ENCODE results near the gene SLC29A2.

SLC29A2 gene

GRCh38 chr11:66338276-66339161, 33.0 kb downstream of the SLC29A2 start:
- POLR2A ChIA-PET, result interaction anchor here (1.0 kb wide), 1 partner anchor 9 kb away, joined by 3 read pairs; the partner anchor contains the start of gene B4GAT1
- DNase-seq (ENCODE audit: extremely low spot score), result no peak
- CTCF ChIA-PET, result interaction anchor here (1.2 to 1.3 kb wide), 2 partner anchors 27 kb away, joined by 3 to 5 read pairs; no protein-coding TSS in a partner anchor
- TF ChIP-seq SUZ12 (IDR thresholded peaks at IDR 0.05) (no peak), HDGF (IDR thresholded peaks at IDR 0.05; ENCODE audit: borderline replicate concordance) (no peak), NFRKB (IDR thresholded peaks at IDR 0.05) (no peak), LEF1 (IDR thresholded peaks at IDR 0.05; ENCODE audit: borderline replicate concordance) (no peak), ZNF384 (IDR thresholded peaks at IDR 0.05) (no peak), FOXK2 (IDR thresholded peaks at IDR 0.05) (no peak), FOXM1 (IDR thresholded peaks at IDR 0.05; ENCODE audit: borderline replicate concordance) (no peak), CTBP1 (IDR thresholded peaks at IDR 0.05; ENCODE audit: borderline replicate concordance) (no peak), L3MBTL2 (conservative IDR thresholded peaks at IDR 0.05) (no peak), BHLHE40 (IDR thresholded peaks at IDR 0.05; ENCODE audit: borderline replicate concordance) (no peak), PKNOX1 (IDR thresholded peaks at IDR 0.05) (no peak), SP1 (IDR thresholded peaks at IDR 0.05) (no peak), FOXA1 (IDR thresholded peaks at IDR 0.05) (no peak), ARNT (IDR thresholded peaks at IDR 0.05) (no peak), ELF4 (IDR thresholded peaks at IDR 0.05) (no peak)

- TF ChIP-seq LEF1 (IDR thresholded peaks at IDR 0.05; ENCODE audit: borderline replicate concordance), result no peak
- TF ChIP-seq FOXM1 (IDR thresholded peaks at IDR 0.05; ENCODE audit: borderline replicate concordance), result no peak
- no peak for TF ChIP-seq BHLHE40 (IDR thresholded peaks at IDR 0.05; ENCODE audit: borderline replicate concordance)
- no peak for TF ChIP-seq ELF4 (IDR thresholded peaks at IDR 0.05)
- no peak for TF ChIP-seq HDGF (IDR thresholded peaks at IDR 0.05; ENCODE audit: borderline replicate concordance)
- no peak for TF ChIP-seq FOXA1 (IDR thresholded peaks at IDR 0.05)
- TF ChIP-seq TARDBP (IDR thresholded peaks at IDR 0.05), result no peak
- no peak for TF ChIP-seq NFRKB (IDR thresholded peaks at IDR 0.05)
- no peak for TF ChIP-seq CTBP1 (IDR thresholded peaks at IDR 0.05; ENCODE audit: borderline replicate concordance)
- no peak for TF ChIP-seq SP1 (IDR thresholded peaks at IDR 0.05)
- TF ChIP-seq L3MBTL2 (conservative IDR thresholded peaks at IDR 0.05), result no peak
- TF ChIP-seq ARNT (IDR thresholded peaks at IDR 0.05), result no peak
- DNase-seq (ENCODE audit: extremely low spot score), result no peak
- ChIA-PET POLR2A (interaction anchor here (1.0 kb wide), 1 partner anchor 10 kb away, joined by 3 read pairs; the partner anchor contains the start of gene B4GAT1), CTCF (interaction anchor here (1.3 kb wide), 1 partner anchor 26 kb away, joined by 5 read pairs; no protein-coding TSS in a partner anchor)
Measured at GRCh38 chr11:66337103-66337899, 34.3 kb downstream of the SLC29A2 start.

- TF ChIP-seq NFRKB (IDR thresholded peaks at IDR 0.05) (no peak), PKNOX1 (IDR thresholded peaks at IDR 0.05) (no peak), LEF1 (IDR thresholded peaks at IDR 0.05; ENCODE audit: borderline replicate concordance) (no peak), TARDBP (IDR thresholded peaks at IDR 0.05) (no peak), HDGF (IDR thresholded peaks at IDR 0.05; ENCODE audit: borderline replicate concordance) (no peak), SUZ12 (IDR thresholded peaks at IDR 0.05) (no peak), CTBP1 (IDR thresholded peaks at IDR 0.05; ENCODE audit: borderline replicate concordance) (no peak), L3MBTL2 (conservative IDR thresholded peaks at IDR 0.05) (no peak)
- ChIA-PET CTCF (interaction anchor here (2.4 kb wide), 1 partner anchor 24 kb away, joined by 21 read pairs; no protein-coding TSS in a partner anchor), POLR2A (interaction anchor here (1.0 to 2.0 kb wide), 5 partner anchors 7 to 47 kb away, joined by 3 to 8 read pairs (median 6); partner anchors contain the start of genes B4GAT1 and YIF1A)
- no peak for DNase-seq (ENCODE audit: extremely low spot score)
Measured at GRCh38 chr11:66336234-66337102, 35.1 kb downstream of the SLC29A2 start, which contains the start of gene RIN1. RIN1 (minus strand) TSS chr11:66336434; CDS start chr11:66336402, 32 bp downstream.

GRCh38 chr11:66335531-66336233, 35.9 kb downstream of the SLC29A2 start:
- DNase-seq (ENCODE audit: extremely low spot score), result no peak
- ChIA-PET POLR2A (interaction anchor here (1.0 to 2.0 kb wide), 6 partner anchors 8 to 47 kb away, joined by 3 to 8 read pairs (median 5); partner anchors contain the start of genes B4GAT1 and YIF1A), CTCF (interaction anchor here (2.4 kb wide), 1 partner anchor 23 kb away, joined by 21 read pairs; no protein-coding TSS in a partner anchor)
- no peak for TF ChIP-seq FOXK2 (IDR thresholded peaks at IDR 0.05)
- no peak for TF ChIP-seq ZNF384 (IDR thresholded peaks at IDR 0.05)
- TF ChIP-seq ELF4 (IDR thresholded peaks at IDR 0.05), result no peak
- TF ChIP-seq CTBP1 (IDR thresholded peaks at IDR 0.05; ENCODE audit: borderline replicate concordance), result no peak
- no peak for TF ChIP-seq LEF1 (IDR thresholded peaks at IDR 0.05; ENCODE audit: borderline replicate concordance)
- no peak for TF ChIP-seq SUZ12 (IDR thresholded peaks at IDR 0.05)
- no peak for TF ChIP-seq TARDBP (IDR thresholded peaks at IDR 0.05)
- no peak for TF ChIP-seq FOXM1 (IDR thresholded peaks at IDR 0.05; ENCODE audit: borderline replicate concordance)
- no peak for TF ChIP-seq PKNOX1 (IDR thresholded peaks at IDR 0.05)
- no peak for TF ChIP-seq NFRKB (IDR thresholded peaks at IDR 0.05)
- no peak for TF ChIP-seq BHLHE40 (IDR thresholded peaks at IDR 0.05; ENCODE audit: borderline replicate concordance)
- TF ChIP-seq SP1 (IDR thresholded peaks at IDR 0.05), result no peak
- no peak for TF ChIP-seq FOXA1 (IDR thresholded peaks at IDR 0.05)
- no peak for TF ChIP-seq ARNT (IDR thresholded peaks at IDR 0.05)
- TF ChIP-seq HDGF (IDR thresholded peaks at IDR 0.05; ENCODE audit: borderline replicate concordance), result no peak

Data from HEK293T (cell line).